Measurements from ENCODE around the gene RNF113B. TPM values are rescaled to one million over a fixed set of nuclear protein-coding genes. Genes with fewer than 3 reads are reported as not detected.
A peak's percentile ranks its signal among the peaks of the same experiment; 100 is the strongest.

RNF113B gene
- total and polyA plus RNA-seq, 2 of the 13 experiments (the other 11 are each of a cell fraction or from before 2014, with no cell fraction given), result not detected

DNA sequence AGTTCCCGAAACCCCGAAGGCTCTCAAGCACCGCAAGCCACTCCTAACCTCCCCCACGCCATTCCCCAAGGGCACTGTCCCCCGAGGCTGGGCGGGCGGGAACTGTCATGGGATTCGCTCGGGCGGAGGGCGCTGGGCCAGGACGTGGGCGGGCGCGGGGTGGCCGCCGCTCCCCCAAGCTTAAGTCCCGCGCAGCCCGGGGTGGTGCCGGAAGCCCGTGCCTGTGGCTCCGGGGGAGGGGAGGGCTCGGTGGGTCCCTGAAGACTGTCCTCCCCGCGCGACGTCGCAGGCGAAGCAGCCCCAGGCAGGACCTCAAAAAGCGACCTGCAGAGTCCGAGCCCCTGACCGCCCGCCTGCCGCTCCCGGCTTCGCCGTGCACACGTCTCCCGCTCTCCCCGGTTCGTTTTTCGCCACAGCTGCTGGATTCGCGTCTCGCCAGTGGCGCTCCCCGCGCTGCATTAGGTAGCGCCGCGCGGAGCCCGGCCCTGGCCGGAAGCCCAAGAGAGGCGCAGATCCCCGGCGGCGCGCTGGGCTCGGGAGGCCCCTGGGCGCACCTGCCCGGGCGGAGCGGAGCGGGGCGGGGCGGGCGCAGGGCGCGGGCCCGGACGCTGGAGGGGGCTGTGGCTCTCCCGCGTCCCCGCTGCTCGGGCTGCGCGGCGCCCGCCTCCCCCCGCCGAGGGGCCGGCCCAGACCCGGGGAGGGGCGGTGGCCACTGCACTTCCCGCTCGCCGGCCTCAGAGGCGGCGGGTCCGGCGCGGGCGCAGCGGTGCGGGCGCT, 34.5 kb downstream of the RNF113B start, which contains the start of gene FARP1 (continued):
- TF ChIP-seq, protein P1, sequence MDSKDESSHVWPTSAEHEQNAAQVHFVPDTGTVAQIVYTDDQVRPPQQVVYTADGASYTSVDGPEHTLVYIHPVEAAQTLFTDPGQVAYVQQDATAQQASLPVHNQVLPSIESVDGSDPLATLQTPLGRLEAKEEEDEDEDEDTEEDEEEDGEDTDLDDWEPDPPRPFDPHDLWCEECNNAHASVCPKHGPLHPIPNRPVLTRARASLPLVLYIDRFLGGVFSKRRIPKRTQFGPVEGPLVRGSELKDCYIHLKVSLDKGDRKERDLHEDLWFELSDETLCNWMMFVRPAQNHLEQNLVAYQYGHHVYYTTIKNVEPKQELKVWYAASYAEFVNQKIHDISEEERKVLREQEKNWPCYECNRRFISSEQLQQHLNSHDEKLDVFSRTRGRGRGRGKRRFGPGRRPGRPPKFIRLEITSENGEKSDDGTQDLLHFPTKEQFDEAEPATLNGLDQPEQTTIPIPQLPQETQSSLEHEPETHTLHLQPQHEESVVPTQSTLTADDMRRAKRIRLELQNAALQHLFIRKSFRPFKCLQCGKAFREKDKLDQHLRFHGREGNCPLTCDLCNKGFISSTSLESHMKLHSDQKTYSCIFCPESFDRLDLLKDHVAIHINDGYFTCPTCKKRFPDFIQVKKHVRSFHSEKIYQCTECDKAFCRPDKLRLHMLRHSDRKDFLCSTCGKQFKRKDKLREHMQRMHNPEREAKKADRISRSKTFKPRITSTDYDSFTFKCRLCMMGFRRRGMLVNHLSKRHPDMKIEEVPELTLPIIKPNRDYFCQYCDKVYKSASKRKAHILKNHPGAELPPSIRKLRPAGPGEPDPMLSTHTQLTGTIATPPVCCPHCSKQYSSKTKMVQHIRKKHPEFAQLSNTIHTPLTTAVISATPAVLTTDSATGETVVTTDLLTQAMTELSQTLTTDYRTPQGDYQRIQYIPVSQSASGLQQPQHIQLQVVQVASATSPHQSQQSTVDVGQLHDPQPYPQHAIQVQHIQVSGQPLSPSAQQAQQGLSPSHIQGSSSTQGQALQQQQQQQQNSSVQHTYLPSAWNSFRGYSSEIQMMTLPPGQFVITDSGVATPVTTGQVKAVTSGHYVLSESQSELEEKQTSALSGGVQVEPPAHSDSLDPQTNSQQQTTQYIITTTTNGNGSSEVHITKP (CRISPR knock-in tag; IDR thresholded peaks at IDR 0.05; ENCODE audit: low read depth), result 0 out of 2 replicates have a peak, but pooled peaks have one; percentile 33
- TF ChIP-seq, protein P2, sequence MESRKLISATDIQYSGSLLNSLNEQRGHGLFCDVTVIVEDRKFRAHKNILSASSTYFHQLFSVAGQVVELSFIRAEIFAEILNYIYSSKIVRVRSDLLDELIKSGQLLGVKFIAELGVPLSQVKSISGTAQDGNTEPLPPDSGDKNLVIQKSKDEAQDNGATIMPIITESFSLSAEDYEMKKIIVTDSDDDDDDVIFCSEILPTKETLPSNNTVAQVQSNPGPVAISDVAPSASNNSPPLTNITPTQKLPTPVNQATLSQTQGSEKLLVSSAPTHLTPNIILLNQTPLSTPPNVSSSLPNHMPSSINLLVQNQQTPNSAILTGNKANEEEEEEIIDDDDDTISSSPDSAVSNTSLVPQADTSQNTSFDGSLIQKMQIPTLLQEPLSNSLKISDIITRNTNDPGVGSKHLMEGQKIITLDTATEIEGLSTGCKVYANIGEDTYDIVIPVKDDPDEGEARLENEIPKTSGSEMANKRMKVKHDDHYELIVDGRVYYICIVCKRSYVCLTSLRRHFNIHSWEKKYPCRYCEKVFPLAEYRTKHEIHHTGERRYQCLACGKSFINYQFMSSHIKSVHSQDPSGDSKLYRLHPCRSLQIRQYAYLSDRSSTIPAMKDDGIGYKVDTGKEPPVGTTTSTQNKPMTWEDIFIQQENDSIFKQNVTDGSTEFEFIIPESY (CRISPR knock-in tag; IDR thresholded peaks at IDR 0.05), result peak; percentile 23; the same call in 1 of the 2 replicates
- TF ChIP-seq ZNF543 (CRISPR knock-in tag; IDR thresholded peaks at IDR 0.05), result peak; percentile 91
- peak; percentile 91; the same call in 1 of the 2 replicates for TF ChIP-seq ZNF556 (CRISPR knock-in tag; IDR thresholded peaks at IDR 0.05; ENCODE audit: borderline replicate concordance)
- no peak for TF ChIP-seq ZNF354B (CRISPR knock-in tag; IDR thresholded peaks at IDR 0.05)
- TF ChIP-seq ZBTB42 (CRISPR knock-in tag; IDR thresholded peaks at IDR 0.05), result no peak
- TF ChIP-seq ZNF567 (CRISPR knock-in tag; IDR thresholded peaks at IDR 0.05; ENCODE audit: borderline replicate concordance), result no peak
- TF ChIP-seq SNAPC2 (CRISPR knock-in tag; IDR thresholded peaks at IDR 0.05), result 0 out of 2 replicates have a peak, but pooled peaks have one; percentile 20
- TF ChIP-seq REPIN1 (CRISPR knock-in tag; IDR thresholded peaks at IDR 0.05; ENCODE audit: borderline replicate concordance, low read depth), result peak; percentile 52; the same call in 1 of the 2 replicates
- TF ChIP-seq, protein P3, sequence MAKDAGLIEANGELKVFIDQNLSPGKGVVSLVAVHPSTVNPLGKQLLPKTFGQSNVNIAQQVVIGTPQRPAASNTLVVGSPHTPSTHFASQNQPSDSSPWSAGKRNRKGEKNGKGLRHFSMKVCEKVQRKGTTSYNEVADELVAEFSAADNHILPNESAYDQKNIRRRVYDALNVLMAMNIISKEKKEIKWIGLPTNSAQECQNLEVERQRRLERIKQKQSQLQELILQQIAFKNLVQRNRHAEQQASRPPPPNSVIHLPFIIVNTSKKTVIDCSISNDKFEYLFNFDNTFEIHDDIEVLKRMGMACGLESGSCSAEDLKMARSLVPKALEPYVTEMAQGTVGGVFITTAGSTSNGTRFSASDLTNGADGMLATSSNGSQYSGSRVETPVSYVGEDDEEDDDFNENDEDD (CRISPR knock-in tag; IDR thresholded peaks at IDR 0.05; ENCODE audit: borderline replicate concordance), result peak; percentile 28
- TF ChIP-seq ESRRA (CRISPR knock-in tag; IDR thresholded peaks at IDR 0.05; ENCODE audit: low read depth), result peak; percentile 18; the same call in 1 of the 2 replicates
- 0 out of 2 replicates have a peak, but pooled peaks have one; percentile 39 for TF ChIP-seq ZNF816 (CRISPR knock-in tag; IDR thresholded peaks at IDR 0.05; ENCODE audit: borderline replicate concordance)
- TF ChIP-seq CC2D1A (CRISPR knock-in tag; IDR thresholded peaks at IDR 0.05), result no peak
- peak; percentile 39; the same call in 1 of the 2 replicates for TF ChIP-seq NR2C2 (CRISPR knock-in tag; IDR thresholded peaks at IDR 0.05; ENCODE audit: borderline replicate concordance)
- TF ChIP-seq ATF7 (IDR thresholded peaks at IDR 0.05), result no peak
- TF ChIP-seq ATF7 (CRISPR knock-in tag; IDR thresholded peaks at IDR 0.05), result peak; percentile 68; the same call in 1 of the 2 replicates
- no peak; the same call in 1 of the 2 replicates for TF ChIP-seq CCDC6 (CRISPR knock-in tag; IDR thresholded peaks at IDR 0.05)
- TF ChIP-seq ARID2 (CRISPR knock-in tag; IDR thresholded peaks at IDR 0.05; ENCODE audit: borderline replicate concordance), result no peak
- TF ChIP-seq, protein P4, sequence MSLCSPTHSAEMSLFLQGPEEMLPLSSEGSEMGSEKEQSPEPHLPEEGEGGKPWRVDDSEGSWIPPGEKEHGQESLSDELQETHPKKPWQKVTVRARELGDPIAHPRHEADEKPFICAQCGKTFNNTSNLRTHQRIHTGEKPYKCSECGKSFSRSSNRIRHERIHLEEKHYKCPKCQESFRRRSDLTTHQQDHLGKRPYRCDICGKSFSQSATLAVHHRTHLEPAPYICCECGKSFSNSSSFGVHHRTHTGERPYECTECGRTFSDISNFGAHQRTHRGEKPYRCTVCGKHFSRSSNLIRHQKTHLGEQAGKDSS (CRISPR knock-in tag; IDR thresholded peaks at IDR 0.05; ENCODE audit: borderline replicate concordance, low read depth), result peak; percentile 93
- TF ChIP-seq KDM3A (CRISPR knock-in tag; IDR thresholded peaks at IDR 0.05; ENCODE audit: low read depth), result 0 out of 2 replicates have a peak, but pooled peaks have one; percentile 66
- TF ChIP-seq ZZZ3 (CRISPR knock-in tag; IDR thresholded peaks at IDR 0.05; ENCODE audit: borderline replicate concordance), result no peak; the same call in 1 of the 2 replicates
